Measurements from ENCODE around the gene PDLIM7. TPM values are rescaled to one million over a fixed set of nuclear protein-coding genes. Genes with fewer than 3 reads are reported as not detected.

PDLIM7 gene
- total RNA-seq (100 to 1,000 TPM; 274 to 923 (median 482) TPM), polyA plus RNA-seq (10 to 100 TPM in 2 of 3 donors, 1 to 10 TPM in 1; 7.2 to 58.5 (median 14.4) TPM)

DNA sequence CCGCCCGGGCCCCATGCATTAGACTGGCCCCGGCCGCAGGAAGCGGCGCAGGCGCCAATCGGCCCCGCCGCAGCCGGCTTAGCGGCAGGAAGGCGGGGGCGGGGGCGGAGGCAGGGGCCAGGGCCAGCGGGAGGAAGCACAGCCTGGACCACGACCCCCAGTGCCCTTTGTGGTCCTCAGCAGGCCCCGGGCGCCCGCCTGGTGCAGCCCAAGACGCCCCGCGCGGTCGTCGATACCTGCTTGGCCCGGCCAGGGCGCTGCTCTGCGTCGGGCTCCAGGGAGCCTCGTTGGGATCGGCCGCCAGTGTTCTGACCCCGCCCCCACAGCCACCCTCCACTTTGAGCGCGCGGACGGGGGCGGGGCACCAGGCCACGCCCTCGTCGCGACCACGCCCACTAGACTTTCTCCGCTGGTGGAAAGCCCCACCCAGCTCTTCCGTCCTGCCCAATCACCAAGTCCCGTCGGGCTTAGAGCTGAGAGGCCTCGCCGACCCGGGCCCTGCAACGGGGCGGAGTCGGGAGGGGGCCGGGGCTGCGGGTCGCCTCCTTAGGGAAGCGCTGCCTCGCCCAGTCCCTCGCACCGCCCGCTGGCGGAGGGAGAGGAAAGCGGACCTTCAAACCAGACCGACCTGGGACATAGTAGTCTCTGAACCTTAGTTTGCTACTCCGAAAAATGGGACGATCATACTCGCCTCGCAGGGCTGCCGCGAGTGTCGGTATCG lies at the start of gene PDLIM7:
Gene PDLIM7 (minus strand): TSS at position 313 of the 721 bp plus-strand sequence. CDS start 1,092 bp downstream, outside the sequence.
- no peaks in the 10 kb centered on the region for H3K9me3 ChIP-seq
- H3K4me3 ChIP-seq = peak within 1 kb of the TSS; percentile 66 to 97 (median 86)
- peak; percentile 99 for DNase-seq
- intact Hi-C loops (cut with DNase I) = loop anchor here (2.0 kb wide), 1 partner anchor 71 kb away; the partner anchor contains the start of gene GRK6
- peaks cover 0 to 67% (median 57%) of the 10 kb centered on the region in 4 donors for H3K4me1 ChIP-seq
- WGBS, 2 donors = 0 to 1% methylated on average over 73 of the region's 73 CpGs
- TF ChIP-seq, protein P1, sequence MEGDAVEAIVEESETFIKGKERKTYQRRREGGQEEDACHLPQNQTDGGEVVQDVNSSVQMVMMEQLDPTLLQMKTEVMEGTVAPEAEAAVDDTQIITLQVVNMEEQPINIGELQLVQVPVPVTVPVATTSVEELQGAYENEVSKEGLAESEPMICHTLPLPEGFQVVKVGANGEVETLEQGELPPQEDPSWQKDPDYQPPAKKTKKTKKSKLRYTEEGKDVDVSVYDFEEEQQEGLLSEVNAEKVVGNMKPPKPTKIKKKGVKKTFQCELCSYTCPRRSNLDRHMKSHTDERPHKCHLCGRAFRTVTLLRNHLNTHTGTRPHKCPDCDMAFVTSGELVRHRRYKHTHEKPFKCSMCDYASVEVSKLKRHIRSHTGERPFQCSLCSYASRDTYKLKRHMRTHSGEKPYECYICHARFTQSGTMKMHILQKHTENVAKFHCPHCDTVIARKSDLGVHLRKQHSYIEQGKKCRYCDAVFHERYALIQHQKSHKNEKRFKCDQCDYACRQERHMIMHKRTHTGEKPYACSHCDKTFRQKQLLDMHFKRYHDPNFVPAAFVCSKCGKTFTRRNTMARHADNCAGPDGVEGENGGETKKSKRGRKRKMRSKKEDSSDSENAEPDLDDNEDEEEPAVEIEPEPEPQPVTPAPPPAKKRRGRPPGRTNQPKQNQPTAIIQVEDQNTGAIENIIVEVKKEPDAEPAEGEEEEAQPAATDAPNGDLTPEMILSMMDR (IDR thresholded peaks at IDR 0.05) = no peak
- TF ChIP-seq POLR2A (IDR thresholded peaks at IDR 0.05) (peak; percentile 80 to 84), EP300 (IDR thresholded peaks at IDR 0.05) (no peak), POLR2AphosphoS5 (IDR thresholded peaks at IDR 0.05) (peak; percentile 91 to 99 (median 98))
- no peaks in the 10 kb centered on the region for H3K27me3 ChIP-seq
- H3K36me3 ChIP-seq = peaks cover under 1 to 16% (median 7%) of the 10 kb centered on the region in 4 donors
- H3K27ac ChIP-seq = peak within 1 kb of the TSS; percentile 95 to 99 (median 97)

- Histone ChIP-seq H3K27ac (peak overlapping the region; percentile 75 to 87 (median 84)), H3K36me3 (peaks cover 0 to 12% (median 0%) of the 10 kb centered on the region in 4 donors), H3K9me3 (no peaks in the 10 kb centered on the region), H3K4me3 (no peak overlapping the region), H3K27me3 (no peaks in the 10 kb centered on the region), H3K4me1 (peaks cover 0 to 88% (median 64%) of the 10 kb centered on the region in 4 donors)
- intact Hi-C loops (cut with DNase I) = no loop called here
- 83 to 86% methylated on average over 1 of the region's 1 CpG for WGBS, 2 donors
- DNase-seq = peak; percentile 86
- TF ChIP-seq POLR2AphosphoS5 (IDR thresholded peaks at IDR 0.05) = peak; percentile 89 to 97 (median 94)
- no peak for TF ChIP-seq POLR2A (IDR thresholded peaks at IDR 0.05)
- TF ChIP-seq EP300 (IDR thresholded peaks at IDR 0.05) = peak; percentile 51 to 89 (median 74)
- TF ChIP-seq, protein P1 (IDR thresholded peaks at IDR 0.05) = no peak
Observed at GRCh38 chr5:177546258-177546741, 48.9 kb upstream of the PDLIM7 start.

GRCh38 chr5:177545487-177546257 lies 48.3 kb upstream of the PDLIM7 start:
- no peak overlapping the region for H3K4me3 ChIP-seq
- peak; percentile 91 for DNase-seq
- no peaks in the 10 kb centered on the region for H3K9me3 ChIP-seq
- H3K27me3 ChIP-seq = no peaks in the 10 kb centered on the region
- peaks cover 0 to 85% (median 67%) of the 10 kb centered on the region in 4 donors for H3K4me1 ChIP-seq
- peak overlapping the region; percentile 75 to 87 (median 84) for H3K27ac ChIP-seq
- WGBS, 2 donors = 85 to 88% methylated on average over 4 of the region's 4 CpGs
- TF ChIP-seq POLR2AphosphoS5 (IDR thresholded peaks at IDR 0.05) = peak; percentile 21 to 73 (median 44)
- no peak for TF ChIP-seq POLR2A (IDR thresholded peaks at IDR 0.05)
- peak in 1 of 4 donors; percentile 57 for TF ChIP-seq EP300 (IDR thresholded peaks at IDR 0.05)
- TF ChIP-seq, protein P1 (IDR thresholded peaks at IDR 0.05) = no peak
- H3K36me3 ChIP-seq = peaks cover 0 to 6% (median 0%) of the 10 kb centered on the region in 4 donors
- intact Hi-C loops (cut with DNase I) = no loop called here

- Histone ChIP-seq H3K27me3 (no peaks in the 10 kb centered on the region), H3K4me3 (no peak overlapping the region), H3K4me1 (peaks cover 0 to 90% (median 76%) of the 10 kb centered on the region in 4 donors), H3K36me3 (peaks cover 0 to 10% (median 0%) of the 10 kb centered on the region in 4 donors), H3K9me3 (no peaks in the 10 kb centered on the region), H3K27ac (peak overlapping the region in 1 of 4 donors; percentile 44)
- intact Hi-C loops (cut with DNase I) = no loop called here
- TF ChIP-seq, protein P1 (IDR thresholded peaks at IDR 0.05) = no peak
- TF ChIP-seq EP300 (IDR thresholded peaks at IDR 0.05) (no peak), POLR2AphosphoS5 (IDR thresholded peaks at IDR 0.05) (no peak), POLR2A (IDR thresholded peaks at IDR 0.05) (no peak)
- WGBS, 2 donors = 96 to 97% methylated on average over 4 of the region's 4 CpGs
- DNase-seq = no peak
Observed at GRCh38 chr5:177542816-177543465, 45.5 kb upstream of the PDLIM7 start.
